ENCODE measurements around the gene OST4.

GRCh38 chr2:27099334-27099955 is 28.0 kb upstream of the OST4 start:
- TF ChIP-seq CTCF (IDR thresholded peaks at IDR 0.05) (no peak), EZH2 (IDR thresholded peaks at IDR 0.05) (no peak)
